Measurements from ENCODE around the gene ZEB2.

ZEB2 gene

DNA sequence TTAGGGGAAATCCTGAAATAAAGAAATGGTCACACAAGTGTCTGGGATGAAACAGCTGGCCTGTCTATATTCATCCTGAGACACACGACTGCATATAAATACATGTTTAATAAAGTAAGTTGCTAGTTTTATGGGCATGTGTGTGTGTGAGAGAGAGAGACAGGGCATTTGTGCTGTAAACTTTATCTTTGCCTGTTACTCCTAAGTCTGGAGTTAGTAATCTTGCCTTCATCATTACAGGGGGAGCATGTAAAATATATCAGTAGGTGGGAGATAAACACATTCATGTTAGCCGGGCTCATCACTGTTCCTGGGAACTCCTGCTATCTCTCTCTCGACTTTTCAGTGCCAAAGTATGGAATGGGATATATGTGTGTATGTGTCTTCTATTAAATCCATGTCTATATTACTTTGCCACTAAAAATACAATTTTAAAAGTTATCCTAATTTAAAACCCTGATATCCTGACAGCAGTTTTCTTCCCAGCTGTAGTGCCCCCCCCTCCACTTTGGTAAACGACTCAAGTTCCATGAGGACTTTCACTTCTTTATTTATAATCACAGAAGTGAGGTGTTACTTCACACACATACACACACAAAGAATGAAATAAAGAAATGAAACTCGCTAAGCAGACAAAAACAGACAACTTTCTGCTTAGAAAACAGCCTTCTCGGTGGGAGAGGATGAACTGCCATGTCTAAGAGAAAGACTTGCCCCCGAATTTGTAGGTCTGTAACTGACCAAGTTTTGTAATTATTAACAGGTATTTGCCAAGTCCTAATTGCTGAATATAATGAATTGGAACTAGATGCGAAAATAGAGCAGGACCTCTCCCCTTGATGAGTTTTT, 947 bp downstream of the ZEB2 start:
- TF ChIP-seq, protein P1, sequence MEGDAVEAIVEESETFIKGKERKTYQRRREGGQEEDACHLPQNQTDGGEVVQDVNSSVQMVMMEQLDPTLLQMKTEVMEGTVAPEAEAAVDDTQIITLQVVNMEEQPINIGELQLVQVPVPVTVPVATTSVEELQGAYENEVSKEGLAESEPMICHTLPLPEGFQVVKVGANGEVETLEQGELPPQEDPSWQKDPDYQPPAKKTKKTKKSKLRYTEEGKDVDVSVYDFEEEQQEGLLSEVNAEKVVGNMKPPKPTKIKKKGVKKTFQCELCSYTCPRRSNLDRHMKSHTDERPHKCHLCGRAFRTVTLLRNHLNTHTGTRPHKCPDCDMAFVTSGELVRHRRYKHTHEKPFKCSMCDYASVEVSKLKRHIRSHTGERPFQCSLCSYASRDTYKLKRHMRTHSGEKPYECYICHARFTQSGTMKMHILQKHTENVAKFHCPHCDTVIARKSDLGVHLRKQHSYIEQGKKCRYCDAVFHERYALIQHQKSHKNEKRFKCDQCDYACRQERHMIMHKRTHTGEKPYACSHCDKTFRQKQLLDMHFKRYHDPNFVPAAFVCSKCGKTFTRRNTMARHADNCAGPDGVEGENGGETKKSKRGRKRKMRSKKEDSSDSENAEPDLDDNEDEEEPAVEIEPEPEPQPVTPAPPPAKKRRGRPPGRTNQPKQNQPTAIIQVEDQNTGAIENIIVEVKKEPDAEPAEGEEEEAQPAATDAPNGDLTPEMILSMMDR (IDR thresholded peaks at IDR 0.05; ENCODE audit: low read length, missing control alignments): no peak
- DNase-seq (ENCODE audit: low read depth): no peak
- peak overlapping the region; percentile 86 for H3K4me3 ChIP-seq (replicated peaks; ENCODE audit: low read depth, low read length)

DNA sequence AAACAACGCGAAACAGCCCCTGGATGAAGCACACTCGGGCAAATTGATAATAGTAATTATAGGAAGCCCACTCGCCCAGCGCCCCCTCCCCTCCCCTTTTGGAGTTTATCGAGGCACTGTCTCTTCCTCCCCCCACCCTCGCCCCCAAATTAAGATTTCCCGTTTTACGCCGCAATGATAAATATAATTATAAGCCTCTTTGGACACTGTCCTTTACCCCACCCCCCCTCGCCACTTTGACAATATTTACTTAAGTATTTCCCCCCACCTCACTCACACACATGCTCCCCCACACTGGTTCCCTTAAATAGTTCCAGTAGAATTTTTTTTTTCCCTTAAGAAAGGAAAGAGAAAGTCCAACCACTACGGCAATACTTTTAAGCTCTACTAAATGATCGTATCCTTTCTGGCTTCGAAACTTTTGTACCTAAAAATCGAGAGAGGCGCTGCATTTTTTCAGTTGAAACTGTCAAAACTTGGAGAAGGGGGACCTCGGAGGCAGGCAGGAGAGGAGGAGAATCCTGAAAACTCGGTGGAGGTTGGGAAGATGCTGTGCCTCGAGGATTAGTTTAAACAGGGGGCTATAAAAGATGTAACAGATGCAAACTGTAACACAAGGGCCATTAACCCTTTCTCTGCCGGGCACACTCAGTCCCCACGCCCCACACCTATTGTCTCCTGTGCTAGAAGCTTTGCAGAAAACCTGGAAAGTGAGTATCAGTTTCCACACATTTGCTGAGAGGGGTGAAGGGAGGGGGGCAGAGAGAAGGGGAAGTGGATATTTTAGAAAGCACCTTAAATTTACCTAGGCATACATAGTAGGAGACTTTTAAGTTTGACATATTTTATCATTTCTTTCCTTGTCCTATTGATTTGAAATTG, 1.8 kb downstream of the ZEB2 start:
- TF ChIP-seq, protein P1 (IDR thresholded peaks at IDR 0.05; ENCODE audit: low read length, missing control alignments): no peak
- H3K4me3 ChIP-seq (replicated peaks; ENCODE audit: low read depth, low read length): peak overlapping the region; percentile 86
- DNase-seq (ENCODE audit: low read depth): no peak

DNA sequence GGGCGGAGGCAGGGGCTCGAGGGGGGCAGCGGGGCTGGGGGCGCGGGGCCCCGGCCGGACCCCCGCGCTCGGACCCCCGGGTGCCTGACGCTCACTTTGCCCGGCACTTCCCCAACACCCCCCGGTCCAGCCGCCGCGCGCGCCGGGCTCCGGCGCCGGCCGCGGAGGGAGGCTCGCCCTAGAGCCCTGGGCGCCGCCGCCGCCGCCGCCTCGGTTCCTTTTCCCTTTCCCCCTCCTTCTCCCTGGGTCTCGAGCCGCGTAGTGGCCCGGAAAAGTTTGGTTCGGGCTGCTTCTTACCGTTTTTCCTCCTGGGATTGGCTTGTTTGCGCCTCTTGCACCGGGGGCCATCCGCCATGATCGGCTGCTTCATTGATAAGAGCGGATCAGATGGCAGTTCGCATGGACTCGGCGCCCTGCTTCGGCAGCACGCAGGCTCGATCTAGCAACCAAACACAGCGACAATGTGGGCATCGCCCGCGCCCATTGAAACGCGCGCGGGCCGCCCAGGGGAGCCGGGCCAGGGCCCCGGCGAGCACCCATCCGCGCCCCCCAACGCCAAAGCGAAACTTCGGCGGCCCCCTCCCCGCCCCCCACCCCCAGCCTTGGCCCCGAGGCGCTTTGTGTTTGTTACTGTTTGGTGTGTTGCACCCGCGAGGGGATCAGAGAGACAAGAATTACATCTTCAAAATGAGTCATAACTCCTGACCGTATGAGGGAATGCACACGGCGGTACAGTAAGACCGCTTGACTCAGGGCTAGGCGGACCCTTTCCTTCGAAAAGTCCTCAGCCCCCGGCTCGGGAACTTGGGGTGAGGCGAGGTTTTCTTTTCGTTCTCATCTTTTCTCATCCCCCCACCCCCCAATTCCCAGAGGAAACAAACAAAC, 2.7 kb downstream of the ZEB2 start:
- TF ChIP-seq, protein P1 (IDR thresholded peaks at IDR 0.05; ENCODE audit: low read length, missing control alignments): no peak
- DNase-seq (ENCODE audit: low read depth): peak; percentile 96
- peak overlapping the region; percentile 86 for H3K4me3 ChIP-seq (replicated peaks; ENCODE audit: low read depth, low read length)

DNA sequence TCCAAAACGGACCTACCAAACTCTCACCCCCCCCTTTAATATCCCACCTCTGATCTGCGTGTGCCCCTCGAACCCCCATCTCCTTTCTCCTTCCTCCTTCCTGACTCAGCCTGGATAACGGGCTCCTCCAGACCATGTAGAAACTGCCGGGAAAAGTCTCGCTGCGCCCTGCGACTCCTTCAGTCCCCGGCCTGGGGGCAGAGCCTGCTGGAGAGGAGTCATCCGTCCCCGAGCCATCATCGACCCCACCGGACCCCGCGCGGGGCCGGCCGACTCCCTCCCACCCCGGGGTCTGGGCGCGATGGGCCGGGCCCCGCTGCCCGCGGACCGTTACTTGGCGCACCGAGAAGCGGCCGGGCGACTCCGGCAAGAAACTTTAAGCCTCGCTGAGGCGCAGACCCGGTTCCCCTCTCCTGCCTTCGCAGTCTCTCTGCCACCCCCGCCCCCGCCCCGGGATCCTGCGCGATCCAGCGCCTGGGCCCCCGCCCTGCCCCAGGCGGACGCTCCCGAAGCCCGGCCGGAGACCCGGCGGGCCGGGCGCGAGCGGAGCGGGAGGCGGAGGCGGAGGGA, 3.4 kb downstream of the ZEB2 start:
- no peak for DNase-seq (ENCODE audit: low read depth)
- TF ChIP-seq, protein P1 (IDR thresholded peaks at IDR 0.05; ENCODE audit: low read length, missing control alignments): no peak
- peak overlapping the region; percentile 86 for H3K4me3 ChIP-seq (replicated peaks; ENCODE audit: low read depth, low read length)

DNA sequence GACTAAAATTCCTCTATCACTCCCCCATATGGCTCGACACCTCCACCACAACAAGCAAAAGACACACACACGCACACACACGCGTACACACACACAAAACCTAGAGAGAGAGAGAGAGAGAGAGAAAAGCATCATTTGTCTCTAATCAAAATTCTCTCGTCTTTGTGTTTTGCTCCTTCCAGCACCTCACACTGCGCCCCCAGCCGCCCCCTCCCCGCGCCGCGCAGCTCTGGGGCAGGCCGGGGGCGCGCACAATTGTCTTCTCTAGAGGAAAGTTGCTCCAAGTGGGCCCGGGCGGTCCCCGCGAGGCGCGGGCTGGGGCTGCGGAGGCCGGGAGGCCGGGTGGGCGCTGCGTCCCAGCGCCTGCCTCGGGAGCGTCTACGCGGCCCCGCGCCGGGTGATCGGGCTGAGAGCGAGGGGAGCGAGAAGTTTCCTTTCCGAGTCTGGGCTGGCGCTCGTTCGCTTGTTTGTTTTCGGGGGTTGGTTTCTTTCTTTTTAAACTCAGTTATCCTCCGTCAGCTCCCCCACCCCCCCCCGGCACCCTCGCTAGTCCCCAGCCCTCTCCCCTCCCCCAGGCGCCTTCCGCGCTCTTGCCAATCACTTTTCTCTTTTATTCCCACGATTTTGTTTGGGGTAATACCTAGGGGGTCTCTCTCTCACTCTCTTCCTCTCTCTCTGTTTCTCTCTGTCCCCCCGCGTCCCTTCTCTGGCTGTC, 4.1 kb downstream of the ZEB2 start:
- TF ChIP-seq, protein P1 (IDR thresholded peaks at IDR 0.05; ENCODE audit: low read length, missing control alignments): no peak
- peak; percentile 82 for DNase-seq (ENCODE audit: low read depth)
- peak overlapping the region; percentile 86 for H3K4me3 ChIP-seq (replicated peaks; ENCODE audit: low read depth, low read length)

Measured in fibroblast of pulmonary artery (primary cell).